Right atrium auricular region (tissue), 2 donors: ENCODE data around the gene AQP1. TPM values are rescaled to one million over a fixed set of nuclear protein-coding genes. Genes with fewer than 3 reads are reported as not detected.

Experiments used
- DNase-seq: peaks from one replicate; pipeline ENCODE4 v3.0.0-alpha.2; 2019; ENCODE audit warnings: low spot score
- H3K27ac ChIP-seq, 2 donors: fragments of 200-600 bp; sonication (generic); 1 replicate in 1 of 2; 2 replicates in 1 of 2; pipeline ENCODE4 v1.5.1; 2016 to 2019
- H3K27me3 ChIP-seq, 2 donors: fragments of 200-600 bp; sonication (generic); one replicate each; pipeline versions ENCODE4 v1.5.1 to v1.6.0; 2017 to 2019
- H3K36me3 ChIP-seq: fragments of 200-600 bp; sonication (generic); one replicate; pipeline ENCODE4 v1.5.1; 2016
- H3K4me1 ChIP-seq, 2 donors: fragments of 200-600 bp; sonication (generic); one replicate each; pipeline versions ENCODE4 v1.5.1 to v1.6.0; 2017 to 2019
- H3K4me3 ChIP-seq, 2 donors: fragments of 200-600 bp; sonication (generic); 1 replicate in 1 of 2; 2 replicates in 1 of 2; pipeline ENCODE4 v1.5.1; 2017 to 2019; ENCODE audit warnings: mild to moderate bottlenecking in 1 of 2, moderate library complexity in 1 of 2
- H3K9me3 ChIP-seq, 2 donors: fragments of 200-600 bp; sonication (generic); one replicate each; pipeline ENCODE4 v1.5.1; 2019
- total RNA-seq, 2 donors: library from RNA; depleted of rRNA; stranded (reverse); fragments of >200 nt; gene quantifications; one replicate each; pipeline ENCODE4 v1.1.0, GENCODE V29; 2016
- TF ChIP-seq, protein P1 (sequence below), 2 donors: fragments of 200-600 bp; sonication (generic); IDR thresholded peaks; one replicate each; pipeline ENCODE4 v1.5.1; 2019; ENCODE audit warnings: antibody characterized with exemption in 2 of 2

The AQP1 gene
- total RNA-seq, 2 donors from 2014 or later, result 353 to 517 TPM

DNA sequence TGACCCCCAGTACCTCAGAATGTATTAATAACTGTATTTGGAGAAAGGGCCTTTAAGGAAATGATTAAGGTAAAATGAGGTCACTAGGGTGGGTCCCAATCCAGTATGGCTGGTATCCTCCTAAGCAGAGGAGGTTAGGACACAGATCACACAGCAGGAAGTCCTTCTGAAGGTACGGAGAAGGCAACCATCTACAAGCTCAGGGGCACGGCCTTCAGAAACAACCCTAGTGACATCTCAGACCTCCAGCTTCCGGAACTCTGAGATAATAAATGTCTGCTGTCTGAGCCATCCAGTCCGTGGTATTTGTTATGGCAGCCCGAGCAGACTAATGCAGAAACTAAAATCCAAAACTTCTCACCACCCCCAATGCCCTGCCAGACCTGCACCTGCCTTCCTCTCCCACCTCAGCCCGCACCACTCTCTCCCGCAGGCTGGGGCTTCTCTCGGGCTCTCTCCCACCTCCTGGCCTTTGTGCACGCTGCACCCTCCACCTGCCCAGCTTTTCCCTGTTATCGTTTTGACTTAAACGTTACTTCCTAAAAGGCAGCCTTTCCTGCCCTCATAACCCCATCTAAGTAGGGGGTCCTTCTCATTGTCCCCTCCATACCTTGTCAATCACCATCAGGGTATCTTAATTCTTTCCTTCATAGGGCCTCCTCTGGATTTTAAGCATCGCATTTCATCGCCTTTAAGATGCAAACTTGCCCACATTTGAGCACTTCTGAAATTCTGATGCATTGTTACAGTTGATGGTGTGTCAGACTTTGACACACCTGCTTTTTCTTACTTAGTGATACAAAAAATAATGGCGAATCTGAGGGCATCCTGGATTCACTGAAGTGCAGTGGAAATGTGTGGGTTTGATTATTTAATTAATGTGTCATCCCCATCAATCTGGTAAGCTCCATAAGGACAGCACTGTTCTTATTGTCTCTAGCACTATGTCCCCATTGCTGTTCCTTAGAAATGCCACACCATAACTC is 32.2 kb upstream of the AQP1 start:
- no peaks in the 10 kb centered on the region for H3K27me3 ChIP-seq
- no peaks in the 10 kb centered on the region for H3K9me3 ChIP-seq
- no peak for DNase-seq
- TF ChIP-seq, protein P1, sequence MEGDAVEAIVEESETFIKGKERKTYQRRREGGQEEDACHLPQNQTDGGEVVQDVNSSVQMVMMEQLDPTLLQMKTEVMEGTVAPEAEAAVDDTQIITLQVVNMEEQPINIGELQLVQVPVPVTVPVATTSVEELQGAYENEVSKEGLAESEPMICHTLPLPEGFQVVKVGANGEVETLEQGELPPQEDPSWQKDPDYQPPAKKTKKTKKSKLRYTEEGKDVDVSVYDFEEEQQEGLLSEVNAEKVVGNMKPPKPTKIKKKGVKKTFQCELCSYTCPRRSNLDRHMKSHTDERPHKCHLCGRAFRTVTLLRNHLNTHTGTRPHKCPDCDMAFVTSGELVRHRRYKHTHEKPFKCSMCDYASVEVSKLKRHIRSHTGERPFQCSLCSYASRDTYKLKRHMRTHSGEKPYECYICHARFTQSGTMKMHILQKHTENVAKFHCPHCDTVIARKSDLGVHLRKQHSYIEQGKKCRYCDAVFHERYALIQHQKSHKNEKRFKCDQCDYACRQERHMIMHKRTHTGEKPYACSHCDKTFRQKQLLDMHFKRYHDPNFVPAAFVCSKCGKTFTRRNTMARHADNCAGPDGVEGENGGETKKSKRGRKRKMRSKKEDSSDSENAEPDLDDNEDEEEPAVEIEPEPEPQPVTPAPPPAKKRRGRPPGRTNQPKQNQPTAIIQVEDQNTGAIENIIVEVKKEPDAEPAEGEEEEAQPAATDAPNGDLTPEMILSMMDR (IDR thresholded peaks at IDR 0.05), result no peak
- H3K36me3 ChIP-seq, result peaks cover 6% of the 10 kb centered on the region
- no peak overlapping the region for H3K27ac ChIP-seq
- no peak overlapping the region for H3K4me3 ChIP-seq
- peaks cover 0 to 18% of the 10 kb centered on the region in 2 donors for H3K4me1 ChIP-seq

DNA sequence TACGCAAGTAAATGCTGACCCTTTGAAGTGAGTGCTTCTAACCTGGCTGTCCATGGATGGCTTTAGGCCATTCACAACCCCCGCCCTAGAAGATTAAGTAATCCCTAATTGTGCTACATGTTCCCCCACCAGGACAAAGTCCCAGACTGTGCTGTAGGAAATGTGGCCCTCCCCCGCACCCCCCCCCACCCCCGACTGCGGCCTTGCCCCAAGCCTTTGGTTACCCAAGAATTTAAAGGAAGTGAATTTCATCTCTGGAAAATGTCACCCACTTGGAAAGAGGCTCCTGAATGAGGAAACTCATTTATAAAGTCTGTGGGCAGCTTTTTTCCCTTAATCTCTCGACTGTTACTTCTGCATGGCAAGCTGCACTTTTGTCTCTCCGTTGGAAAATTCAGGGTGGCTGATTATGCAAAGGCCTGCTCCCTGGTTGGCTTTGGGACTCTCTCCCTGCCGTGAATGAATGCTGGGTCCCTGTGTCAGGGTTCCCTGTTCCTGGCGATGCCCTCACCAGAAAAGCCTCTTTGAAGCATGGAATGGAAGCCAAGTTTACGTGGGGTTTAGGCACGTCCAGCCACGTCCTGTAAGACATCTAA is 31.4 kb upstream of the AQP1 start:
- TF ChIP-seq, protein P1 (IDR thresholded peaks at IDR 0.05), result no peak
- no peaks in the 10 kb centered on the region for H3K27me3 ChIP-seq
- peaks cover 6% of the 10 kb centered on the region for H3K36me3 ChIP-seq

DNA sequence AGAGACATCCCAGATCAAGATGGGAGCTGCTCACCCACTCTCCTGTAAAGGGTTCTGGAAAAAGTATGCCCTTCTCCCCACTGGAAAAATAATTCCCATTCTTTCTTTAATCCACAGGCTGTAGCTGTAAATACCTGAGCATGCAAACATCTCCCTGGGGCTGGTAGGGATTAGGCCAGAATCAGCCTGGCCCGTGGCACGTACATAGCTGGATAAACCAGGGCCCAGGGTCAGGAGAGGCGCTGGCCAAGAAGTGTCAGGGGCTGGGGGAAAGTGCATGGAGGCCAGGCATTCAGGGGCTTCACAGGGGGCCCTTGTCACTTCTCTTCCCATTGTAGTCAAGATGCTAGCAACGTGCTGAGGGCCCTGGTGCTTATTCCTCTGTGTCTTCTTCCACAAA is 30.7 kb upstream of the AQP1 start:
- no peaks in the 10 kb centered on the region for H3K27me3 ChIP-seq
- H3K4me1 ChIP-seq, result peaks cover 0 to 20% of the 10 kb centered on the region in 2 donors
- no peak overlapping the region for H3K27ac ChIP-seq
- no peak overlapping the region for H3K4me3 ChIP-seq
- no peak for DNase-seq
- TF ChIP-seq, protein P1 (IDR thresholded peaks at IDR 0.05), result no peak
- H3K9me3 ChIP-seq, result no peaks in the 10 kb centered on the region
- peaks cover 2% of the 10 kb centered on the region for H3K36me3 ChIP-seq

More for the DNA sequence above, 31.4 kb upstream of the AQP1 start:
- Histone ChIP-seq H3K27ac (no peak overlapping the region), H3K4me1 (peaks cover 0 to 18% of the 10 kb centered on the region in 2 donors), H3K9me3 (no peaks in the 10 kb centered on the region), H3K4me3 (no peak overlapping the region)
- no peak for DNase-seq

DNA sequence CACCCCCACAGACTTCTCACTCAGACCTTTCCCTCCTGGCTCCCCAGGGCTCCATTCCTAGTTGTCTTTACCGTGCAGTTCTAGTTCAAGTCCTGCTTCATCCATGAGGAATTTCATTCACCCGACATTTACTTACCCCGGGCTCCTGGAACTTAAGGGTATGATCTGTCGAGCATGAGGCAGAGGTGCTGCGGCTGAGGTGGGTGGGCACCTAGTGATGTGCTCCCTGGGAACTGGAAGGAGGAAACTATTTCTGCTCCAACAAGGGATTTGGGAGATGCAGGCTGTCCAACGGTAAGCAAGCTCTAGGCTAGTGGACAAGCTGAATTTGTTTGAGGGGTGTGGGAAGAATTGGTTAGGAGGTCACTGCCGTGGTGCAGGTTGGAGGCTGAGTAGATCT is 30.2 kb upstream of the AQP1 start:
- TF ChIP-seq, protein P1 (IDR thresholded peaks at IDR 0.05), result no peak
- Histone ChIP-seq H3K9me3 (no peaks in the 10 kb centered on the region), H3K4me1 (peaks cover 0 to 21% of the 10 kb centered on the region in 2 donors), H3K4me3 (no peak overlapping the region), H3K36me3 (no peaks in the 10 kb centered on the region), H3K27ac (no peak overlapping the region), H3K27me3 (no peaks in the 10 kb centered on the region)
- DNase-seq, result no peak

DNA sequence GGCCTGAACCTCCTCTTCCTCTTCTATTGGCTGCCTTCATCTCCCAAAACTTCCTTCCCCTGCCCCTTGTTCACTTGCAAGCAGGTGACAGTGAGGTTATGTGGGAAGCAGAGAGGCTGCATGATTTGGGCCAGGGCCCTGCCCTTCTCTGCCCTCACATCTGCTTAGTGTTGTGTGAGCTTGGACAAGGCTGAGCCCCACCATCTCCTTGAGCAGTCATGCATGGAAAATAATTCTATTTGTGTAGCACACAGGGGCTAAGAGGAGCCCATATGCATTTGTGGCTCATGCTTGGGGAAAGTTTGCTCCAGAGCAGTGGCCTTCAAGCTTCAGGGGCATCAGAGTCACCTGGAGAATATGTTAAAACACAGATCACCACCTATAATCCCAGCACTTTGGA is 26.8 kb upstream of the AQP1 start:
- H3K36me3 ChIP-seq, result no peaks in the 10 kb centered on the region
- no peak overlapping the region for H3K27ac ChIP-seq
- H3K4me3 ChIP-seq, result no peak overlapping the region
- H3K27me3 ChIP-seq, result no peaks in the 10 kb centered on the region
- TF ChIP-seq, protein P1 (IDR thresholded peaks at IDR 0.05), result no peak
- H3K4me1 ChIP-seq, result peaks cover 0 to 38% of the 10 kb centered on the region in 2 donors
- no peaks in the 10 kb centered on the region for H3K9me3 ChIP-seq
- no peak for DNase-seq
